GM12891 (cell line): ENCODE data around the gene NRXN2.

Experiments used
- PAX5 ChIP-seq: IDR thresholded peaks from 2 replicates; pipeline ENCODE4 v1.6.1; 2011; ENCODE audit warnings: low read length, moderate library complexity, mild to moderate bottlenecking; ENCODE audit not compliant: insufficient read depth, severe bottlenecking
- POLR2A ChIP-seq: IDR thresholded peaks from 2 replicates; pipeline ENCODE4 v1.6.1; 2011; ENCODE audit warnings: low read depth, low read length, control low read depth
- POLR2AphosphoS5 ChIP-seq: IDR thresholded peaks from 2 replicates; pipeline ENCODE4 v1.6.1; 2011; ENCODE audit warnings: low read depth, low read length, control low read depth
- POU2F2 ChIP-seq: IDR thresholded peaks from 2 replicates; pipeline ENCODE4 v1.6.1; 2011; ENCODE audit warnings: low read depth, mild to moderate bottlenecking, control low read depth, low read length, moderate library complexity
- SPI1 ChIP-seq: IDR thresholded peaks from 2 replicates; pipeline ENCODE4 v1.6.1; 2011; ENCODE audit warnings: low read depth, low read length, control low read depth
- TAF1 ChIP-seq: IDR thresholded peaks from 2 replicates; pipeline ENCODE4 v1.6.1; 2011; ENCODE audit warnings: low read depth, low read length, control low read depth

DNA sequence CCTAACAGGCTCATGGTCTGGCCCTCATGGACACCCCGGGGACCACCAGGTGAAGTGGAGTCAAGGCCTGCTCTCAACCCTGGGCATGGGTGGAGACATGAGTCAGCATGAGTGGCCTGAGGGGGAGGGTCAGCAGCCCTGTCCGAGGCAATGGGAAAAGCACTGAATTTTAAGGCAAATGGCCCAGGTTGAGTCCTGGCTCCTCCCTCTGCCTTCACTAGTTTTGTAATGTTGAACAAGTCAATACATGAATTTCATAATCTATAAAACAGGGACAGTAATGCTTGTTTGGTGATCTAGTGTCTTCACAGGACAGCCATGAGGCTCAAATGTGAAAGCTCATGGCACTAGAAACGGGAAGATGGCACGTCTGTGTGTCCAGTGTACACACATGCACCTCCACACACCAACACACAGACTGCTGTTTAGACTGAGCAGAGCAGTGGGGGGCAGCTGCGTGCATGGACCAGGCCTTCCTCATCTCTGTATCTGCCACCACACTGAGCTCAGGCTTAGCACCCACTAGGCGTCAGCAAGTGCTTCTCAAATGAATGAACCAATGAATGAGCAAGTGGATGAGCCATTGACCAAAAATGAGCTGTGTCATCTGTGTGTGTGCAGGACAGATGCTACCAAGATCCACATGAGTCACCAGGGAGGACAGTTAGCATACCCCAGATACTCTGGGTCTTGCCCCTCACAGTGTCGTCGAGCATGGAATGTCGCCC lies 63.4 kb downstream of the NRXN2 start:
- no peak for TF ChIP-seq POLR2AphosphoS5
- no peak for TF ChIP-seq POLR2A
- no peak for TF ChIP-seq TAF1
- TF ChIP-seq SPI1: no peak
- TF ChIP-seq POU2F2: no peak
- no peak for TF ChIP-seq PAX5
